GM12878 (cell line): Measurements from ENCODE around the gene ZNF730. TPM values are rescaled to one million over a fixed set of nuclear protein-coding genes. Genes with fewer than 3 reads are reported as not detected.
"Not testable (repeated sequence)": the region's sequence is repeated elsewhere in the genome, so short reads cannot be mapped to it uniquely, and the experiment has no call there.

Source experiments
- ATAC-seq: fragments of 200-7000 bp; cut with Tn5 transposase; 3 replicates; pipeline ENCODE4 v1.9.1; 2020; ENCODE audit warnings: mild to moderate bottlenecking, moderate library complexity
- BruUV-seq: library from RNA; stranded (reverse); fragments of 400-500 nt; replicated peaks from 2 replicates; lab custom pipeline; 2021; lab: Mats Ljungman, UMichigan
- CTCF ChIA-PET: fragments of 300-600 bp; sonication (Branson Sonifier 250); formaldehyde crosslinking; extraction: SDS; loops from one replicate; lab custom pipeline; 2021; ENCODE audit warnings: inconsistent platforms; lab: Yijun Ruan, JAX
- POLR2A ChIA-PET: fragments of 350-600 bp; formaldehyde crosslinking; extraction: SDS; loops from one replicate; lab custom pipeline; 2021; ENCODE audit warnings: inconsistent platforms; lab: Charles Lee
- RAD21 ChIA-PET: fragments of 300-600 bp; sonication (Branson Sonifier 250); formaldehyde crosslinking; loops from one replicate; lab custom pipeline; 2023; ENCODE audit warnings: antibody characterized with exemption; ENCODE audit not compliant: unreplicated experiment; lab: Charles Lee
- SMC1A ChIA-PET: fragments of 300-600 bp; sonication (Branson Sonifier 250); formaldehyde crosslinking; loops from one replicate; lab custom pipeline; 2023; ENCODE audit not compliant: unreplicated experiment, uncharacterized antibody; lab: Charles Lee
- DNase-seq: peaks from one replicate; pipeline ENCODE4 v3.0.0-alpha.2; 2011; ENCODE audit warnings: low read depth, low spot score
- FAIRE-seq: peaks from 3 replicates; lab custom pipeline; 2011; peaks lifted over from hg19 to GRCh38; lab: Jason Lieb, UNC
- H2AFZ ChIP-seq: 2 replicates; pipeline ENCODE4 v1.6.0; 2011; ENCODE audit warnings: low read depth, low read length, control low read depth; ENCODE audit not compliant: control insufficient read depth
- H3K27ac ChIP-seq: 2 replicates; pipeline ENCODE4 v1.5.1; 2011; ENCODE audit warnings: control low read depth; ENCODE audit not compliant: control insufficient read depth, insufficient read depth
- H3K27me3 ChIP-seq, 2 experiments: replicated peaks in 1 of 2; 2 replicates each; pipeline versions ENCODE4 v1.6.0 to v1.6.1; 2011; ENCODE audit warnings: low read length in 1 of 2; ENCODE audit not compliant: control insufficient read depth in 2 of 2, insufficient read depth in 2 of 2
- H3K36me3 ChIP-seq, 2 experiments: 2 replicates each; pipeline ENCODE4 v1.5.1; 2011; ENCODE audit warnings: low read length in 1 of 2; ENCODE audit not compliant: control insufficient read depth in 2 of 2, insufficient read depth in 2 of 2
- H3K4me1 ChIP-seq: 2 replicates; pipeline ENCODE4 v1.6.1; 2011; ENCODE audit warnings: mild to moderate bottlenecking, low read length, moderate library complexity, mixed read lengths; ENCODE audit not compliant: control insufficient read depth, insufficient read depth
- H3K4me2 ChIP-seq: 2 replicates; pipeline ENCODE4 v1.6.0; 2011; ENCODE audit warnings: control low read depth; ENCODE audit not compliant: control insufficient read depth, insufficient read depth
- H3K4me3 ChIP-seq: fragments of 200-600 bp; sonication (generic); 2 replicates; pipeline ENCODE4 v1.5.1; 2016
- H3K79me2 ChIP-seq: 2 replicates; pipeline ENCODE4 v1.6.0; 2011; ENCODE audit warnings: low read length; ENCODE audit not compliant: control insufficient read depth, insufficient read depth
- H3K9ac ChIP-seq: 2 replicates; pipeline ENCODE4 v1.8.0; 2011; ENCODE audit warnings: low read length, control low read depth, mixed read lengths; ENCODE audit not compliant: control insufficient read depth, insufficient read depth
- H3K9me3 ChIP-seq: replicated peaks from 3 replicates; pipeline ENCODE4 v1.5.1; 2011; ENCODE audit warnings: mild to moderate bottlenecking, low read length; ENCODE audit not compliant: control insufficient read depth, insufficient read depth
- H4K20me1 ChIP-seq: 2 replicates; pipeline ENCODE4 v1.6.0; 2011; ENCODE audit not compliant: control insufficient read depth, insufficient read depth
- BHLHE40 ChIP-seq, 2 experiments: fragments of 450-650 bp in 1 of 2; IDR thresholded peaks; 2 replicates each; pipeline ENCODE4 v1.6.1; 2011 to 2017; ENCODE audit warnings: low read depth in 2 of 2, borderline replicate concordance in 1 of 2, improper control_type of control experiment in 1 of 2, low read length in 1 of 2, mild to moderate bottlenecking in 1 of 2
- DPF2 ChIP-seq: fragments of 450-650 bp; IDR thresholded peaks from 2 replicates; pipeline ENCODE4 v1.6.1; 2017; ENCODE audit warnings: mild to moderate bottlenecking
- ESRRA ChIP-seq: IDR thresholded peaks from 2 replicates; pipeline ENCODE4 v1.6.1; 2012; ENCODE audit warnings: mild to moderate bottlenecking, low read length, improper control_type of control experiment
- FOS ChIP-seq: IDR thresholded peaks from 3 replicates; pipeline ENCODE4 v1.6.1; 2011; ENCODE audit warnings: borderline replicate concordance; ENCODE audit not compliant: insufficient read length; ENCODE audit errors: extremely low read depth
- MYC ChIP-seq: IDR thresholded peaks from 2 replicates; pipeline ENCODE4 v1.6.1; 2011; ENCODE audit warnings: mild to moderate bottlenecking, low read length, moderate library complexity, inconsistent platforms; ENCODE audit not compliant: insufficient read depth, insufficient replicate concordance, insufficient read length, severe bottlenecking
- RAD21 ChIP-seq: IDR thresholded peaks from 2 replicates; pipeline ENCODE4 v1.6.1; 2011; ENCODE audit warnings: mild to moderate bottlenecking, low read depth, low read length, moderate library complexity; ENCODE audit not compliant: insufficient read depth
- RAD51 ChIP-seq: fragments of 450-650 bp; IDR thresholded peaks from 2 replicates; pipeline ENCODE4 v1.6.1; 2016; ENCODE audit warnings: moderate library complexity, mild to moderate bottlenecking, inconsistent platforms
- TCF7 ChIP-seq: IDR thresholded peaks from 2 replicates; pipeline ENCODE4 v1.6.1; 2014; ENCODE audit warnings: antibody characterized with exemption, borderline replicate concordance
- ZNF622 ChIP-seq: fragments of 450-650 bp; IDR thresholded peaks from 2 replicates; pipeline ENCODE4 v1.6.1; 2017; ENCODE audit warnings: mild to moderate bottlenecking, inconsistent platforms
- WGBS: methylation state at CpG from one replicate; pipeline ENCODE4 v1.1.6; 2016; ENCODE audit warnings: low lambda C conversion rate; ENCODE audit not compliant: insufficient replicate concordance, insufficient coverage; ENCODE audit errors: missing lambda C conversion rate; 5-methylcytosine and 5-hydroxymethylcytosine counted together
- in situ Hi-C: fragments of 300-500 bp; cut with MboI; formaldehyde crosslinking; loops from 9 replicates; pipeline ENCODE4 v1.14.3; 2018; ENCODE audit warnings: mixed read lengths
- intact Hi-C: fragments of 100-400 bp; cut with micrococcal nuclease; formaldehyde crosslinking; loops from one replicate; pipeline ENCODE4 v1.14.2; 2022; ENCODE audit not compliant: unreplicated experiment
- polyA plus RNA-seq, 11 experiments: library from polyadenylated mRNA; depleted of rRNA in 4 of 11; unstranded in 6 of 11; stranded (reverse) in 5 of 11; fragments of >200 nt; fragmentation: Nextera tagmentation in 4 of 11; fragmentation: Illumina TruSeq in 1 of 11; extraction: Ambion mirVana in 4 of 11; extraction: Trizol in 1 of 11; gene quantifications; 1 replicate in 1 of 11; 2 replicates in 10 of 11; pipeline versions ENCODE4 v1.2.1 to v1.2.3, GENCODE V29; 2011 to 2016; ENCODE audit warnings: inconsistent platforms in 2 of 11, missing spikeins in 2 of 11, low read depth in 1 of 11
- total RNA-seq, 4 experiments: library from RNA; depleted of rRNA in 3 of 4; stranded (reverse); fragments of >200 nt in 3 of 4; fragmentation: Illumina TruSeq in 1 of 4; extraction: Trizol in 1 of 4; gene quantifications; 2 replicates each; pipeline versions ENCODE4 v1.2.1 to v1.2.3, GENCODE V29; 2013 to 2021
- TF ChIP-seq, protein P1 (sequence below): fragments of 450-650 bp; formaldehyde crosslinking; IDR thresholded peaks from 2 replicates; pipeline ENCODE4 v1.5.0; 2022; ENCODE audit warnings: mild to moderate bottlenecking, missing genetic modification characterization
- TF ChIP-seq, protein P2 (sequence below): IDR thresholded peaks from 2 replicates; pipeline ENCODE4 v1.6.1; 2012; ENCODE audit warnings: low read length, inconsistent platforms

The ZNF730 gene
- total and polyA plus RNA-seq, 10 of the 15 experiments (the other 5 are each of a cell fraction or from before 2014, with no cell fraction given) = 0.11 TPM; not detected in 9

DNA sequence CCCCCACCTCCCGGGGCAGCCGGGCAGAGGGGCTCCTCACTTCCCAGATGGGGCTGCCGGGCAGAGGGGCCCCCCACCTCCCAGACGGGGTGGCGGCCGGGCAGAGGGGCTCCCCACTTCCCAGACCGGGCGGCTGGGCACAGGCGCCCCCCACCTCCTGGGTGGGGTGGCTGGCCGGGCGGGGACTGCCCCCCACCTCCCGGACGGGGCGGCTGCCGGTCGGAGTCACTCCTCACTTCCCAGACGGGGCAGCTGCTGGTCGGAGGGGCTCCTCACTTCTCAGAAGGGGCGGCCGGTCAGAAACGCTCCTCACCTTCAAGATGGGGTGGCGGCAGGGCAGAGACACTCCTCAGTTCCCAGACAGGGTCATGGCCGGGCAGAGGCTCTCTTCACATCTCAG is 43.9 kb downstream of the ZNF730 start:
- H2AFZ ChIP-seq = no peak overlapping the region
- no peak overlapping the region for H3K27ac ChIP-seq
- WGBS = 73% methylated on average over 21 of the region's 23 CpGs
- no peak overlapping the region for H3K4me2 ChIP-seq
- H3K79me2 ChIP-seq = no peaks in the 10 kb centered on the region
- DNase-seq = no peak
- H3K36me3 ChIP-seq = no peaks in the 10 kb centered on the region
- no peaks in the 10 kb centered on the region for H3K27me3 ChIP-seq
- no TSS peak for BruUV-seq
- no peak overlapping the region for H3K9ac ChIP-seq
- TF ChIP-seq MYC (no peak), RAD21 (no peak), BHLHE40 (IDR thresholded peaks at IDR 0.05; ENCODE audit: borderline replicate concordance in 1 of 2, low read depth in 2 of 2, low read length in 1 of 2) (no peak), TCF7 (no peak), RAD51 (no peak), DPF2 (no peak), ZNF622 (no peak), ESRRA (no peak), FOS (no peak)
- TF ChIP-seq, protein P1, sequence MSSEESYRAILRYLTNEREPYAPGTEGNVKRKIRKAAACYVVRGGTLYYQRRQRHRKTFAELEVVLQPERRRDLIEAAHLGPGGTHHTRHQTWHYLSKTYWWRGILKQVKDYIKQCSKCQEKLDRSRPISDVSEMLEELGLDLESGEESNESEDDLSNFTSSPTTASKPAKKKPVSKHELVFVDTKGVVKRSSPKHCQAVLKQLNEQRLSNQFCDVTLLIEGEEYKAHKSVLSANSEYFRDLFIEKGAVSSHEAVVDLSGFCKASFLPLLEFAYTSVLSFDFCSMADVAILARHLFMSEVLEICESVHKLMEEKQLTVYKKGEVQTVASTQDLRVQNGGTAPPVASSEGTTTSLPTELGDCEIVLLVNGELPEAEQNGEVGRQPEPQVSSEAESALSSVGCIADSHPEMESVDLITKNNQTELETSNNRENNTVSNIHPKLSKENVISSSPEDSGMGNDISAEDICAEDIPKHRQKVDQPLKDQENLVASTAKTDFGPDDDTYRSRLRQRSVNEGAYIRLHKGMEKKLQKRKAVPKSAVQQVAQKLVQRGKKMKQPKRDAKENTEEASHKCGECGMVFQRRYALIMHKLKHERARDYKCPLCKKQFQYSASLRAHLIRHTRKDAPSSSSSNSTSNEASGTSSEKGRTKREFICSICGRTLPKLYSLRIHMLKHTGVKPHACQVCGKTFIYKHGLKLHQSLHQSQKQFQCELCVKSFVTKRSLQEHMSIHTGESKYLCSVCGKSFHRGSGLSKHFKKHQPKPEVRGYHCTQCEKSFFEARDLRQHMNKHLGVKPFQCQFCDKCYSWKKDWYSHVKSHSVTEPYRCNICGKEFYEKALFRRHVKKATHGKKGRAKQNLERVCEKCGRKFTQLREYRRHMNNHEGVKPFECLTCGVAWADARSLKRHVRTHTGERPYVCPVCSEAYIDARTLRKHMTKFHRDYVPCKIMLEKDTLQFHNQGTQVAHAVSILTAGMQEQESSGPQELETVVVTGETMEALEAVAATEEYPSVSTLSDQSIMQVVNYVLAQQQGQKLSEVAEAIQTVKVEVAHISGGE (CRISPR knock-in tag) = no peak
- TF ChIP-seq, protein P2, sequence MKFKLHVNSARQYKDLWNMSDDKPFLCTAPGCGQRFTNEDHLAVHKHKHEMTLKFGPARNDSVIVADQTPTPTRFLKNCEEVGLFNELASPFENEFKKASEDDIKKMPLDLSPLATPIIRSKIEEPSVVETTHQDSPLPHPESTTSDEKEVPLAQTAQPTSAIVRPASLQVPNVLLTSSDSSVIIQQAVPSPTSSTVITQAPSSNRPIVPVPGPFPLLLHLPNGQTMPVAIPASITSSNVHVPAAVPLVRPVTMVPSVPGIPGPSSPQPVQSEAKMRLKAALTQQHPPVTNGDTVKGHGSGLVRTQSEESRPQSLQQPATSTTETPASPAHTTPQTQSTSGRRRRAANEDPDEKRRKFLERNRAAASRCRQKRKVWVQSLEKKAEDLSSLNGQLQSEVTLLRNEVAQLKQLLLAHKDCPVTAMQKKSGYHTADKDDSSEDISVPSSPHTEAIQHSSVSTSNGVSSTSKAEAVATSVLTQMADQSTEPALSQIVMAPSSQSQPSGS = no peak
- TF ChIP-seq, all 136 proteins: peak for 0
- FAIRE-seq = no peak
- ChIA-PET POLR2A (no interaction called here), RAD21 (no interaction called here), CTCF (no interaction called here), SMC1A (no interaction called here)
- ATAC-seq = no peak
- intact Hi-C loops = no loop called here
- no peaks in the 10 kb centered on the region; the same call in 2 of the 3 replicates for H3K9me3 ChIP-seq
- no peak overlapping the region for H3K4me3 ChIP-seq
- in situ Hi-C loops = no loop called here
- no peaks in the 10 kb centered on the region for H4K20me1 ChIP-seq
- no peaks in the 10 kb centered on the region for H3K4me1 ChIP-seq

DNA sequence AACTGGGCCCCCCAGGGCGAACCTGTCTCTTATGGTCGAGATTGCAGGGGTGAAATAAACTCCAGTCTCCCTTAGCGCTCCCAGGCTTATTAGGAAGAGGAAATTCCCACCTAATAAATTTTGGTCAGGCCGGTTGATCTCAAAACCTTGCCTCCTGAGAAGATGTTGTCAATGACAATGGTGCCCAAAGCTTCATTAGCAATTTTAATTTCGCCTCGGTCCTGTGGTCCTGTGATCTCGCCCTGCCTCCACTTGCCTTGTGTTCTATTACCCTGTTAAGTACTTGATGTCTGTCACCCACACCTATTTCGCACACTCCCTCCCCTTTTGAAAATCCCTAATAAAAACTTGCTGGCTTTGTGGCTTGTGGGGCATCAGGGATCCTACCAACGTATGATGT is 51.5 kb downstream of the ZNF730 start:
- POLR2A ChIA-PET, FAIRE-seq, intact Hi-C loops, H3K79me2 ChIP-seq, RAD21 ChIA-PET, H3K27ac ChIP-seq, H2AFZ ChIP-seq, H3K9ac ChIP-seq, DNase-seq, H3K9me3 ChIP-seq, CTCF ChIA-PET, H3K4me1 ChIP-seq, in situ Hi-C loops, ATAC-seq, H3K4me2 ChIP-seq, H3K36me3 ChIP-seq, H4K20me1 ChIP-seq, H3K4me3 ChIP-seq, SMC1A ChIA-PET, H3K27me3 ChIP-seq, BruUV-seq: not testable (repeated sequence)
- WGBS = 10% methylated on average over 9 of the region's 9 CpGs
